GM23338 (cell line): ENCODE results near the gene PPP6R3.

Experiments used
- EZH2 ChIP-seq: fragments of 200-600 bp; sonication (generic); IDR thresholded peaks from one replicate; pipeline ENCODE4 v1.8.0; 2017; ENCODE audit warnings: antibody characterized with exemption, mild to moderate bottlenecking, low read depth; ENCODE audit not compliant: unreplicated experiment
- POLR2AphosphoS5 ChIP-seq: IDR thresholded peaks from 2 replicates; pipeline ENCODE4 v1.6.1; 2016; ENCODE audit warnings: antibody characterized with exemption, low read depth
- TF ChIP-seq, protein P1 (sequence below), 2 experiments: fragments of 200-600 bp in 1 of 2; sonication (generic) in 1 of 2; conservative IDR thresholded peaks; 2 replicates each; pipeline versions ENCODE4 v1.5.1 to v1.6.1; 2016 to 2017; ENCODE audit warnings: antibody characterized with exemption in 2 of 2, low read depth in 2 of 2, mild to moderate bottlenecking in 2 of 2, moderate library complexity in 1 of 2

DNA sequence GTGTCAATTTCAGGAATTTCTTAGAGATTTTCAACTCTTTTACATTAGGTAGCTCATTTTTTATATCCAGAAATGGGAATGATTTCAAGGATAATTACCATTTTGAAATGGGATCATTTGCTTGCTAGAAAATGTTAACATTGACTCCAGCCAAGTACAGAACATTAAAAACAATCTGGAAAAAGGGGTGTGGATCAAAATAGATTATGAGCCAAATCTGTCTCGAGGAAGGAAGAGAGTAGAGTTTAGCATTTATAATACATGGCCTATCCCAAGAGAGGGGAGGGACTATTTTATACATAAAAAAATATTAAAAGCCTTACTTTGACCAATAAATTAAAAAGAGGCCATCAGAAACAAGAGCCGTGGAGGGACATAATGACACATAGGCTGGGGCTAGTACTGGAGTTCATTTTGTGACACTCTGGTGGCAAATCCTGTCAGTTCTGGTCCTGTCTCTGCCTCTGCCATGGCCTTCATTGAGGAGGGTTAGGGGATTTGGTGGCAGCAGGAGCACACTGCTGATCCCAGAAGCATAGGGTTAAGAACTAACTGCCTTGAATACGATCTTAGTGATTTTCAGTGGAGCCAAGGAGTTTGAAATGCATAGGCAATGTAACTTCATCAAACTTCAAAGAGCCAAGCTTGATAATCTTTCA lies 20.4 kb downstream of the PPP6R3 start:
- TF ChIP-seq, protein P1, sequence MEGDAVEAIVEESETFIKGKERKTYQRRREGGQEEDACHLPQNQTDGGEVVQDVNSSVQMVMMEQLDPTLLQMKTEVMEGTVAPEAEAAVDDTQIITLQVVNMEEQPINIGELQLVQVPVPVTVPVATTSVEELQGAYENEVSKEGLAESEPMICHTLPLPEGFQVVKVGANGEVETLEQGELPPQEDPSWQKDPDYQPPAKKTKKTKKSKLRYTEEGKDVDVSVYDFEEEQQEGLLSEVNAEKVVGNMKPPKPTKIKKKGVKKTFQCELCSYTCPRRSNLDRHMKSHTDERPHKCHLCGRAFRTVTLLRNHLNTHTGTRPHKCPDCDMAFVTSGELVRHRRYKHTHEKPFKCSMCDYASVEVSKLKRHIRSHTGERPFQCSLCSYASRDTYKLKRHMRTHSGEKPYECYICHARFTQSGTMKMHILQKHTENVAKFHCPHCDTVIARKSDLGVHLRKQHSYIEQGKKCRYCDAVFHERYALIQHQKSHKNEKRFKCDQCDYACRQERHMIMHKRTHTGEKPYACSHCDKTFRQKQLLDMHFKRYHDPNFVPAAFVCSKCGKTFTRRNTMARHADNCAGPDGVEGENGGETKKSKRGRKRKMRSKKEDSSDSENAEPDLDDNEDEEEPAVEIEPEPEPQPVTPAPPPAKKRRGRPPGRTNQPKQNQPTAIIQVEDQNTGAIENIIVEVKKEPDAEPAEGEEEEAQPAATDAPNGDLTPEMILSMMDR (conservative IDR thresholded peaks at IDR 0.05; ENCODE audit: low read depth in 2 of 2) = no peak
- TF ChIP-seq EZH2 (no peak), POLR2AphosphoS5 (no peak)
